ENCODE measurements around the gene LHFPL2. TPM values are rescaled to one million over a fixed set of nuclear protein-coding genes. Genes with fewer than 3 reads are reported as not detected.

Gene LHFPL2
- polyA plus RNA-seq, 1 of the 3 experiments (the other 2 are of a cell fraction): 10.4 TPM

- Histone ChIP-seq H3K9ac (peak overlapping the region; percentile 75), H3K4me1 (ENCODE audit: control insufficient read depth in 1 of 2, insufficient read depth in 2 of 2, low read depth in 1 of 2, low read length in 1 of 2) (peaks cover 51 to 72% of the 10 kb centered on the region in 2 experiments), H2AFZ (ENCODE audit: low read depth) (no peak overlapping the region), H3K4me2 (peak overlapping the region; percentile 38), H3K4me3 (ENCODE audit: low read depth in 2 of 2, low read length in 1 of 2) (no peak overlapping the region), H3K27me3 (ENCODE audit: insufficient read depth) (no peaks in the 10 kb centered on the region), H3K9me2 (no peaks in the 10 kb centered on the region), H3K9me3 (no peaks in the 10 kb centered on the region), H3K36me3 (replicated peaks in 1 of 2; ENCODE audit: control insufficient read depth in 1 of 2, insufficient read depth in 2 of 2, low read length in 1 of 2) (peaks cover 0 to 18% of the 10 kb centered on the region in 2 experiments), H4K20me1 (ENCODE audit: insufficient read depth) (no peaks in the 10 kb centered on the region), H3K79me2 (ENCODE audit: insufficient read depth) (peaks cover 86% of the 10 kb centered on the region), H3K27ac (ENCODE audit: low read depth in 2 of 2, low read length in 1 of 2) (peak overlapping the region in 1 of 2 experiments; percentile 100; a peak in 2 of 4 replicates), H3F3A (replicated peaks; ENCODE audit: insufficient read depth) (peaks cover 53% of the 10 kb centered on the region)
- no peak for DNase-seq
- ChIA-PET CTCF (interaction anchor here (1.2 kb wide), 1 partner anchor 168 kb away, joined by 3 read pairs; no protein-coding TSS in a partner anchor), POLR2A (no interaction called here)
- WGBS (ENCODE audit: low lambda C conversion rate): 79% methylated on average over 9 of the region's 9 CpGs
- TF ChIP-seq TCF12 (IDR thresholded peaks at IDR 0.05): peak; percentile 25; the same call in 1 of the 2 replicates
- no peak for TF ChIP-seq TEAD4 (IDR thresholded peaks at IDR 0.05; ENCODE audit: borderline replicate concordance, insufficient read depth)
Observed at GRCh38 chr5:78591972-78592700, 56.4 kb downstream of the LHFPL2 start.

- Histone ChIP-seq H3K4me2 (peak overlapping the region; percentile 38), H3K9me3 (no peaks in the 10 kb centered on the region), H3K9me2 (no peaks in the 10 kb centered on the region), H4K20me1 (ENCODE audit: insufficient read depth) (no peaks in the 10 kb centered on the region), H3K9ac (peak overlapping the region; percentile 75), H3K4me1 (ENCODE audit: control insufficient read depth in 1 of 2, insufficient read depth in 2 of 2, low read depth in 1 of 2, low read length in 1 of 2) (peaks cover 52 to 70% of the 10 kb centered on the region in 2 experiments), H3K4me3 (ENCODE audit: low read depth in 2 of 2, low read length in 1 of 2) (no peak overlapping the region), H3K79me2 (ENCODE audit: insufficient read depth) (peaks cover 84% of the 10 kb centered on the region), H3K27me3 (ENCODE audit: insufficient read depth) (no peaks in the 10 kb centered on the region), H3K27ac (ENCODE audit: low read depth in 2 of 2, low read length in 1 of 2) (peak overlapping the region; percentile 53 to 100; a peak in 3 of 4 replicates), H2AFZ (ENCODE audit: low read depth) (no peak overlapping the region), H3K36me3 (replicated peaks in 1 of 2; ENCODE audit: control insufficient read depth in 1 of 2, insufficient read depth in 2 of 2, low read length in 1 of 2) (peaks cover 0 to 19% of the 10 kb centered on the region in 2 experiments), H3F3A (replicated peaks; ENCODE audit: insufficient read depth) (peaks cover 55% of the 10 kb centered on the region)
- DNase-seq: no peak
- WGBS (ENCODE audit: low lambda C conversion rate): 34% methylated on average over 6 of the region's 6 CpGs
- ChIA-PET POLR2A (no interaction called here), CTCF (interaction anchor here (1.2 kb wide), 1 partner anchor 169 kb away, joined by 3 read pairs; no protein-coding TSS in a partner anchor)
- TF ChIP-seq IRF3 (IDR thresholded peaks at IDR 0.05; ENCODE audit: low read depth, low read length) (no peak), PBX3 (IDR thresholded peaks at IDR 0.05) (0 out of 2 replicates have a peak, but pooled peaks have one; percentile 14), RXRA (IDR thresholded peaks at IDR 0.05; ENCODE audit: borderline replicate concordance, low read depth) (peak; percentile 29; the same call in 1 of the 2 replicates), USF2 (IDR thresholded peaks at IDR 0.05; ENCODE audit: borderline replicate concordance, low read depth, low read length) (no peak), YY1 (IDR thresholded peaks at IDR 0.05; ENCODE audit: low read depth) (no peak), TCF12 (IDR thresholded peaks at IDR 0.05) (peak; percentile 50), JUND (IDR thresholded peaks at IDR 0.05) (peak; percentile 65), POLR2AphosphoS5 (IDR thresholded peaks at IDR 0.05; ENCODE audit: low read depth, low read length) (no peak), REST (IDR thresholded peaks at IDR 0.05; ENCODE audit: low read depth, low read length) (no peak), CTCF (IDR thresholded peaks at IDR 0.05) (no peak), TAF1 (IDR thresholded peaks at IDR 0.05; ENCODE audit: borderline replicate concordance, low read depth, low read length) (no peak), NFIC (IDR thresholded peaks at IDR 0.05; ENCODE audit: borderline replicate concordance) (no peak), ELF1 (IDR thresholded peaks at IDR 0.05) (no peak), EP300 (IDR thresholded peaks at IDR 0.05; ENCODE audit: borderline replicate concordance in 1 of 2, low read depth in 1 of 2, low read length in 1 of 2) (0 out of 4 replicates have a peak, but pooled peaks of 1 of the 2 experiments have one; percentile 5)
Observed at GRCh38 chr5:78591138-78591612, 57.4 kb downstream of the LHFPL2 start.
